ENCODE data around the gene SIRT7. TPM values are rescaled to one million over a fixed set of nuclear protein-coding genes. Genes with fewer than 3 reads are reported as not detected.

Gene SIRT7
- total RNA-seq, 1 donor from 2014 or later, result 26.4 TPM

DNA sequence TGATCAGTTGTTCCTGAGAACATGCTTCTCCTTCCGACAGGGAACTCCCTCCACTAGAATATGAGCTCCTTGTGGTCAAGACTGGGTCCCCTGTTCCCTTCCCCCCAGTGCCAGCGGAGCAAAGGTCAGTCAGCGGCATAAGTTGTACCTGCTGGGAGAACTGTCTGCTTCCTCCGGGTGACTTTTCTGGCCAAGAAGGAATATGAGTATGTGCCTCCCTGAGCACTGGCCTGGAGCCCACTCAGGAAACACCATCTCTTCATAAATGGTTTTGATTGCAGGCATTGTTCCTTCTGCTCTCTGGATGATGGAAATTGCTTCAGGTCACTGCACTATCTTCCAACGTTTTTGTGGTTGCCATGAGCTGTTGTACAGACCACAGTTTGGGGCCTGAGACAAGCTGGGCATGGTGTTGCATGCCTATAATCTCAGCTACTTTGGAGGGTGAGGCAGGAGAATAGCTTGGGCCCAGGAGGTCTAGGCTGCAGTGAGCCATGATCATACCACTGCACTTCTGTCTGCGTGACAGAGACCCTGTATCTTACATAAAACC lies 54.8 kb downstream of the SIRT7 start:
- peaks cover 1% of the 10 kb centered on the region for H3K36me3 ChIP-seq (ENCODE audit: control insufficient read depth, insufficient read depth, low read length)
- TF ChIP-seq, protein P1, sequence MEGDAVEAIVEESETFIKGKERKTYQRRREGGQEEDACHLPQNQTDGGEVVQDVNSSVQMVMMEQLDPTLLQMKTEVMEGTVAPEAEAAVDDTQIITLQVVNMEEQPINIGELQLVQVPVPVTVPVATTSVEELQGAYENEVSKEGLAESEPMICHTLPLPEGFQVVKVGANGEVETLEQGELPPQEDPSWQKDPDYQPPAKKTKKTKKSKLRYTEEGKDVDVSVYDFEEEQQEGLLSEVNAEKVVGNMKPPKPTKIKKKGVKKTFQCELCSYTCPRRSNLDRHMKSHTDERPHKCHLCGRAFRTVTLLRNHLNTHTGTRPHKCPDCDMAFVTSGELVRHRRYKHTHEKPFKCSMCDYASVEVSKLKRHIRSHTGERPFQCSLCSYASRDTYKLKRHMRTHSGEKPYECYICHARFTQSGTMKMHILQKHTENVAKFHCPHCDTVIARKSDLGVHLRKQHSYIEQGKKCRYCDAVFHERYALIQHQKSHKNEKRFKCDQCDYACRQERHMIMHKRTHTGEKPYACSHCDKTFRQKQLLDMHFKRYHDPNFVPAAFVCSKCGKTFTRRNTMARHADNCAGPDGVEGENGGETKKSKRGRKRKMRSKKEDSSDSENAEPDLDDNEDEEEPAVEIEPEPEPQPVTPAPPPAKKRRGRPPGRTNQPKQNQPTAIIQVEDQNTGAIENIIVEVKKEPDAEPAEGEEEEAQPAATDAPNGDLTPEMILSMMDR (IDR thresholded peaks at IDR 0.05; ENCODE audit: insufficient read depth, low read length, poor library complexity, severe bottlenecking), result no peak
- no peak overlapping the region for H3K4me3 ChIP-seq (ENCODE audit: low read depth, low read length)
- H3K27me3 ChIP-seq (ENCODE audit: control insufficient read depth, insufficient read depth, low read length), result no peaks in the 10 kb centered on the region
- no peak for DNase-seq (ENCODE audit: low read depth)

Other genes with a start within 250 kb of the SIRT7 start
- gene ARL16, start 234.4 kb downstream of the SIRT7 start, total RNA-seq, result 58.9 and 67.1 TPM in 2 replicates
- 215 and 239 TPM in 2 replicates for gene HGS, start 234.2 kb downstream of the SIRT7 start, total RNA-seq
- 66.1 and 70.5 TPM in 2 replicates for gene MRPL12, start 214.8 kb downstream of the SIRT7 start, total RNA-seq
- 23.7 and 27.8 TPM in 2 replicates for gene SLC25A10, start 205.9 kb downstream of the SIRT7 start, total RNA-seq
- gene GCGR, start 114.0 kb downstream of the SIRT7 start, total RNA-seq, result not detected in 2 replicates
- gene MCRIP1, start 84.9 kb downstream of the SIRT7 start, total RNA-seq, result 131 and 137 TPM in 2 replicates
- gene PPP1R27, start 83.1 kb downstream of the SIRT7 start, total RNA-seq, result 0.38 TPM in 1 of 2 replicates, not detected in the other
- 870 and 1,165 TPM in 2 replicates for gene P4HB, start 57.6 kb downstream of the SIRT7 start, total RNA-seq
- 243 and 355 TPM in 2 replicates for gene ARHGDIA, start 46.8 kb downstream of the SIRT7 start, total RNA-seq
- gene ALYREF, start 26.6 kb downstream of the SIRT7 start, total RNA-seq, result 143 and 151 TPM in 2 replicates
- 205 and 232 TPM in 2 replicates for gene ANAPC11, start 26.5 kb downstream of the SIRT7 start, total RNA-seq
- gene NPB, start 15.9 kb downstream of the SIRT7 start, total RNA-seq, result 1.2 and 1.9 TPM in 2 replicates
- 30.4 and 41.1 TPM in 2 replicates for gene PCYT2, start 6.8 kb downstream of the SIRT7 start, total RNA-seq
- gene MAFG, start 9.6 kb upstream of the SIRT7 start, total RNA-seq, result 39.7 and 41.1 TPM in 2 replicates
- gene PYCR1, start 19.1 kb upstream of the SIRT7 start, total RNA-seq, result 132 and 166 TPM in 2 replicates
- gene MYADML2, start 29.1 kb upstream of the SIRT7 start, total RNA-seq, result not detected in 2 replicates
- 0.17 TPM in 1 of 2 replicates, not detected in the other for gene NOTUM, start 43.0 kb upstream of the SIRT7 start, total RNA-seq
- 19.5 and 26.8 TPM in 2 replicates for gene ASPSCR1, start 59.5 kb upstream of the SIRT7 start, total RNA-seq
- gene CENPX, start 104.7 kb upstream of the SIRT7 start, total RNA-seq, result 61.3 and 62.3 TPM in 2 replicates
- gene LRRC45, start 105.1 kb upstream of the SIRT7 start, total RNA-seq, result 16.1 and 22.2 TPM in 2 replicates
- gene RAC3, start 113.5 kb upstream of the SIRT7 start, total RNA-seq, result 57.4 and 64.1 TPM in 2 replicates
- 70.8 and 73.6 TPM in 2 replicates for gene DCXR, start 119.5 kb upstream of the SIRT7 start, total RNA-seq
- gene RFNG, start 133.6 kb upstream of the SIRT7 start, total RNA-seq, result 72.3 and 112 TPM in 2 replicates
- gene GPS1, start 133.7 kb upstream of the SIRT7 start, total RNA-seq, result 150 and 163 TPM in 2 replicates
- gene DUS1L, start 147.6 kb upstream of the SIRT7 start, total RNA-seq, result 147 and 177 TPM in 2 replicates
- gene FASN, start 180.1 kb upstream of the SIRT7 start, total RNA-seq, result 202 and 249 TPM in 2 replicates

Measured in kidney epithelial cell (primary cell).